Sigmoid colon (tissue), 7 donors: Measurements from ENCODE around the gene DEFB113. TPM values are rescaled to one million over a fixed set of nuclear protein-coding genes. Genes with fewer than 3 reads are reported as not detected.
"Not testable (repeated sequence)": the region's sequence is repeated elsewhere in the genome, so short reads cannot be mapped to it uniquely, and the experiment has no call there.

Source experiments
- DNase-seq: peaks from one replicate; pipeline ENCODE4 v3.0.0-alpha.2; 2019
- H3K27ac ChIP-seq, 4 donors: fragments of 200-600 bp; sonication (generic); one replicate each; pipeline ENCODE4 v1.5.1; 2016 to 2019; ENCODE audit warnings: mild to moderate bottlenecking in 1 of 4
- H3K27me3 ChIP-seq, 3 donors: fragments of 200-600 bp; sonication (generic); one replicate each; pipeline ENCODE4 v1.5.1; 2019; ENCODE audit warnings: mild to moderate bottlenecking in 1 of 3
- H3K36me3 ChIP-seq, 4 donors: fragments of 200-600 bp; sonication (generic); one replicate each; pipeline ENCODE4 v1.5.1; 2016 to 2019
- H3K4me1 ChIP-seq, 4 donors: fragments of 200-600 bp; sonication (generic); one replicate each; pipeline ENCODE4 v1.5.1; 2017 to 2019
- H3K4me3 ChIP-seq, 4 donors: fragments of 200-600 bp; sonication (generic); one replicate each; pipeline ENCODE4 v1.5.1; 2017 to 2019; ENCODE audit warnings: mild to moderate bottlenecking in 2 of 4, moderate library complexity in 1 of 4
- H3K9me3 ChIP-seq, 4 donors: fragments of 200-600 bp in 3 of 4; sonication (generic) in 3 of 4; one replicate each; pipeline versions ENCODE4 v1.5.1 to v1.6.1; 2013 to 2019
- EP300 ChIP-seq, 4 donors: sonication (generic); formaldehyde crosslinking; IDR thresholded peaks; one replicate each; pipeline ENCODE4 v1.6.1; 2017; ENCODE audit warnings: antibody characterized with exemption in 4 of 4
- POLR2A ChIP-seq, 2 donors: fragments of 450-650 bp; IDR thresholded peaks; one replicate each; pipeline ENCODE4 v1.6.1; 2016; ENCODE audit warnings: antibody characterized with exemption in 2 of 2, mild to moderate bottlenecking in 2 of 2, moderate library complexity in 2 of 2
- POLR2AphosphoS5 ChIP-seq, 4 donors: sonication (generic); formaldehyde crosslinking; IDR thresholded peaks; one replicate each; pipeline ENCODE4 v1.6.1; 2017; ENCODE audit warnings: antibody characterized with exemption in 4 of 4
- WGBS, 2 donors: extraction: QIAGEN DNeasy Blood & Tissue Kit; methylation state at CpG; one replicate each; pipeline ENCODE4 v1.1.7; 2013; 5-methylcytosine and 5-hydroxymethylcytosine counted together
- intact Hi-C: fragments of 100-400 bp; cut with DNase I; formaldehyde crosslinking; loops from one replicate; pipeline ENCODE4 v1.15.1; 2023
- polyA plus RNA-seq, 3 donors: library from polyadenylated mRNA; stranded (reverse); fragments of 200-250 nt; gene quantifications; one replicate each; pipeline ENCODE4 v1.2.3, GENCODE V29; 2013
- total RNA-seq, 4 donors: library from RNA; depleted of rRNA; stranded (reverse); fragments of >200 nt; gene quantifications; one replicate each; pipeline ENCODE4 v1.1.0, GENCODE V29; 2016
- TF ChIP-seq, protein P1 (sequence below), 4 experiments: fragments of 450-650 bp in 3 of 4; fragments of 200-600 bp in 1 of 4; IDR thresholded peaks; one replicate each; pipeline ENCODE4 v1.5.1; 2016 to 2019; ENCODE audit warnings: antibody characterized with exemption in 4 of 4, mild to moderate bottlenecking in 3 of 4, moderate library complexity in 2 of 4
- donor health status: healthy with polysubstance abuse.
- donor health status: Bipolar disorder and iron deficiency.
- donor health status: healthy.

The DEFB113 gene
- total and polyA plus RNA-seq, 7 donors, result not detected

DNA sequence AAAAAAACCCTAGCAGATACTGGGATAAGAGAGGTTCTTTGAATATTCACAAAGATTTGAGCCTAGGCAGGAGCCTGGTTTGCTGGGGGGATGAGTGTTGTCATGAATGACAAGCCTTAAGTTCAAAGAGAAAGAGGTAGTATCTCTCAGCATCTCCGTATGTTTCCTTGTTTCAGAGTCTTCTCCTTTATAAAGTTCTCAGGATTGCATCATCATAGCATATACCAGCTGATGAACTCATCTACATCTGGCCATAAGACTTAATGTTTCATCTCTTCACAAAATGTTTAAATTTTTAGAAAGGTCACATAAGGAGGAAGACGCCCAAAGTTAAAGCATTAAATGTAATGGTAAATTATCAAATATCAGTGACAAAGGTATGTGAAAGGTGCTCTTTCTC lies 22.6 kb downstream of the DEFB113 start:
- no peak for DNase-seq
- Histone ChIP-seq H3K36me3 (no peaks in the 10 kb centered on the region), H3K4me1 (no peaks in the 10 kb centered on the region), H3K27me3 (no peaks in the 10 kb centered on the region), H3K27ac (no peak overlapping the region), H3K4me3 (no peak overlapping the region), H3K9me3 (no peaks in the 10 kb centered on the region)
- TF ChIP-seq EP300 (IDR thresholded peaks at IDR 0.05), result no peak
- TF ChIP-seq POLR2AphosphoS5 (IDR thresholded peaks at IDR 0.05), result no peak
- TF ChIP-seq, protein P1, sequence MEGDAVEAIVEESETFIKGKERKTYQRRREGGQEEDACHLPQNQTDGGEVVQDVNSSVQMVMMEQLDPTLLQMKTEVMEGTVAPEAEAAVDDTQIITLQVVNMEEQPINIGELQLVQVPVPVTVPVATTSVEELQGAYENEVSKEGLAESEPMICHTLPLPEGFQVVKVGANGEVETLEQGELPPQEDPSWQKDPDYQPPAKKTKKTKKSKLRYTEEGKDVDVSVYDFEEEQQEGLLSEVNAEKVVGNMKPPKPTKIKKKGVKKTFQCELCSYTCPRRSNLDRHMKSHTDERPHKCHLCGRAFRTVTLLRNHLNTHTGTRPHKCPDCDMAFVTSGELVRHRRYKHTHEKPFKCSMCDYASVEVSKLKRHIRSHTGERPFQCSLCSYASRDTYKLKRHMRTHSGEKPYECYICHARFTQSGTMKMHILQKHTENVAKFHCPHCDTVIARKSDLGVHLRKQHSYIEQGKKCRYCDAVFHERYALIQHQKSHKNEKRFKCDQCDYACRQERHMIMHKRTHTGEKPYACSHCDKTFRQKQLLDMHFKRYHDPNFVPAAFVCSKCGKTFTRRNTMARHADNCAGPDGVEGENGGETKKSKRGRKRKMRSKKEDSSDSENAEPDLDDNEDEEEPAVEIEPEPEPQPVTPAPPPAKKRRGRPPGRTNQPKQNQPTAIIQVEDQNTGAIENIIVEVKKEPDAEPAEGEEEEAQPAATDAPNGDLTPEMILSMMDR (IDR thresholded peaks at IDR 0.05), result no peak
- TF ChIP-seq POLR2A (IDR thresholded peaks at IDR 0.05), result no peak
- 65 to 85% methylated on average over 2 of the region's 2 CpGs for WGBS, 2 donors
- intact Hi-C loops, result no loop called here

DNA sequence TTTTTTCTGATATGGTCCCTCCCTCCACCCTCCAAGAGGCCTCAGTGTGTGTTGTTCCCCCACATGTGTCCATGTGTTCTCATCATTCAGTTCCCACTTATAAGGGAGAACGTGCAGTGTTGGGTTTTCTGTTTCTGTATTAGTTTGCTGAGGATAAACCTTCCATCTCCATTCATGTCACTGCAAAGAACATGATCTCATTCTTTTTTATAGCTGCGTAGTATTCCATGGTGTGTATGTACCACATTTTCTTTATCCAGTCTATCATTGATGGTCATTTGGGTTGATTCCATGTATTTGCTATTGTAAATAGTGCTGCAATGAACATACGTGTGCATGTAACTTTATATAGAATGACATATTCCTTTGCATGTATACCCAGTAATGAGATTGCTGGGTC lies 25.4 kb downstream of the DEFB113 start:
- DNase-seq, H3K27ac ChIP-seq, H3K4me3 ChIP-seq, H3K9me3 ChIP-seq, H3K36me3 ChIP-seq, H3K27me3 ChIP-seq, intact Hi-C loops, H3K4me1 ChIP-seq: not testable (repeated sequence)
- 90 to 93% methylated on average over 3 of the region's 3 CpGs for WGBS, 2 donors

DNA sequence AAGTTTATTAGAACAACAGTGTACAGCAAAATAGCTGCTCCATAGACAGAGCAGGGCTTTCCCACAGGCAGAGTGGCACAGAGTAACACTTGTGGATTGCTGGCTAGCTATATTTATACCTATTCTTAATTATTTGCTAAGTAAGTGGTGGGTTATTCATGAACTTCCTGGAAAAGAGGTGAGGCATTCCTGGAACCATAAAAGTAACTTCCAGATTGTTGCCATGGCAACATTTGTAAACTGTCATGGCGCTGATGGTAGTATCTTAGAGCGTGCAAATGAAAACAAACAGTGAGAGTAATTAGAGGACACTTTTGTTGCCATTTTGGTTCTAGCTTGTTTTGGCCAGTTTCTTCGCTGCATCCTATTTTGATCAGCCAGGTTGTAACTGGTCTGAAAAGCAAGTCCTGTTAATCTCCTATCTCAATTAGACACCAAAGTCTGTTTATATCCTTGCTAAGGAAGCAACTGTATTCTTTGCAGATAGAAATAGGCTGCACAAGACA lies 29.4 kb downstream of the DEFB113 start:
- intact Hi-C loops, result no loop called here
- DNase-seq, result no peak
- no peaks in the 10 kb centered on the region for H3K36me3 ChIP-seq
- no peak overlapping the region for H3K4me3 ChIP-seq
- H3K9me3 ChIP-seq, result no peaks in the 10 kb centered on the region
- H3K4me1 ChIP-seq, result no peaks in the 10 kb centered on the region
- no peak overlapping the region for H3K27ac ChIP-seq
- 29 to 53% methylated on average over 3 of the region's 3 CpGs for WGBS, 2 donors
- no peaks in the 10 kb centered on the region for H3K27me3 ChIP-seq
- TF ChIP-seq POLR2A (IDR thresholded peaks at IDR 0.05) (no peak), POLR2AphosphoS5 (IDR thresholded peaks at IDR 0.05) (no peak)

DNA sequence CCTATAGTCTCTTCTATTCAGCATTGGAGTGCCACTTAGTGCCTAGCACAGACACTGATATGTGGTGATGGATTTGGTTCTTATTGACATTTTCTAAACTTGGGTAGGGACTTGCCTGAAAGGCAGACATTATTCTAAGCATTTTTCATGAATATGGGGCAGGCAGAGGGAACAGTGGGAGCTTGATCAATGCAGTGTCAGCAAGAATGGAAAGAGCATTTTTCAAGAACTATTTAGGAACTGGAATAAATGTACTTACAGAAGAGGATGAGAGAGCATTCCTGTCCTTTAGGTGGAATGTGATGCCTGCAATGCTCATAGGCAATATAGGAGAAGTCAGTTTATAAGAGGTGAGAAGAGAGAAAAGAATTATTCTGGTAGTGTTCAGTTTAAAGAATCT lies 31.6 kb downstream of the DEFB113 start:
- intact Hi-C loops, result no loop called here
- H3K27me3 ChIP-seq, result no peaks in the 10 kb centered on the region
- TF ChIP-seq EP300 (IDR thresholded peaks at IDR 0.05) (no peak), POLR2A (IDR thresholded peaks at IDR 0.05) (no peak), POLR2AphosphoS5 (IDR thresholded peaks at IDR 0.05) (no peak)
- TF ChIP-seq, protein P1 (IDR thresholded peaks at IDR 0.05), result no peak

DNA sequence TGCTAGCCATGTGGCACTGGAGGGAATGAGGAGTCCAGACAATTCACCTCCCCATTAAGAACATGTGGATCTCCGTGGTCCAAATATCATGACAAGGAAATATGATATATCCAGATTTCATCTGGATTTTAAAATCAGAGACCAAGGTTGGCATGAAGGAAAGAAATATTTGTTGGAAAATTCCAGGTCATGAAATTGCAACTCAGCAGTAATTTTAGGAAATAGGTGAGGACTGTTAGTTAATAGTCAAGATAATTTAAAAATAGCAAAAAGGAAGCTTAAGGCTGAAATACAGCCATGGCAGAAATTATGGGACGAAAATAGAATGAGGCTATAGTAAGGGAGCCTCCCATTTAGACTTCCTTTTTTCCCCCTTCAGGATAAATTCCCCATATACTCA lies 32.4 kb downstream of the DEFB113 start:
- TF ChIP-seq POLR2A (IDR thresholded peaks at IDR 0.05), result no peak
- TF ChIP-seq POLR2AphosphoS5 (IDR thresholded peaks at IDR 0.05), result no peak
- no peak for TF ChIP-seq EP300 (IDR thresholded peaks at IDR 0.05)
- TF ChIP-seq, protein P1 (IDR thresholded peaks at IDR 0.05), result no peak
- no peaks in the 10 kb centered on the region for H3K27me3 ChIP-seq
- no peaks in the 10 kb centered on the region for H3K9me3 ChIP-seq
- intact Hi-C loops, result no loop called here
- WGBS, 2 donors, result 68 to 77% methylated on average over 2 of the region's 2 CpGs
- no peaks in the 10 kb centered on the region for H3K36me3 ChIP-seq
- H3K4me3 ChIP-seq, result no peak overlapping the region
- no peak overlapping the region for H3K27ac ChIP-seq
- no peak for DNase-seq
- no peaks in the 10 kb centered on the region for H3K4me1 ChIP-seq

More for the DNA sequence above, 31.6 kb downstream of the DEFB113 start:
- H3K27ac ChIP-seq, result no peak overlapping the region
- no peaks in the 10 kb centered on the region for H3K36me3 ChIP-seq
- H3K4me1 ChIP-seq, result no peaks in the 10 kb centered on the region
- no peaks in the 10 kb centered on the region for H3K9me3 ChIP-seq
- DNase-seq, result no peak
- H3K4me3 ChIP-seq, result no peak overlapping the region

DNA sequence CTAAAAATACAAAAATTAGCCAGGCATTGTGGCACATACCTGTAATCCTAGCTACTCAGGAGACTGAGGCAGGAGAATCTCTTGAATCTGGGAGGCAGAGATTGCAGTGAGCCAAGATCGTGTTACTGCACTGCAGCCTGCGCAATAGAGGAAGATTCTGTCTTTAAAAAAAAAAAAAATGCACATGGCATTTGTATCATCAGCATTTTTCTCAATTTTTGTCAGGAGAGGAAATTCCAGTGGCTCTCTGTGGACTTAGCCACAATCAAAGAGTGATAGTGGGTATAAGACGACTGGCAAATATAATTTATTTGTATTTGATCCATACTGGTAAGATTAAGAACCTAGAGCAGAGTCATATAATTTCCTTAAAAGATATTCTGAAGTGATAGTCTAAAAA lies 34.0 kb downstream of the DEFB113 start:
- DNase-seq, result no peak
- H3K9me3 ChIP-seq, result no peaks in the 10 kb centered on the region
- intact Hi-C loops, result no loop called here
- H3K36me3 ChIP-seq, result no peaks in the 10 kb centered on the region
- H3K27me3 ChIP-seq, result no peaks in the 10 kb centered on the region
- no peak overlapping the region for H3K4me3 ChIP-seq
- H3K27ac ChIP-seq, result no peak overlapping the region
- TF ChIP-seq POLR2A (IDR thresholded peaks at IDR 0.05) (no peak), POLR2AphosphoS5 (IDR thresholded peaks at IDR 0.05) (no peak), EP300 (IDR thresholded peaks at IDR 0.05) (no peak)
- TF ChIP-seq, protein P1 (IDR thresholded peaks at IDR 0.05), result no peak
- no peaks in the 10 kb centered on the region for H3K4me1 ChIP-seq
- WGBS, 2 donors, result 77 to 90% methylated on average over 3 of the region's 3 CpGs
